ENCODE measurements around the gene TBPL1. TPM values are rescaled to one million over a fixed set of nuclear protein-coding genes. Genes with fewer than 3 reads are reported as not detected.

The TBPL1 gene
- polyA plus RNA-seq, 1 experiment = 36.2 TPM

DNA sequence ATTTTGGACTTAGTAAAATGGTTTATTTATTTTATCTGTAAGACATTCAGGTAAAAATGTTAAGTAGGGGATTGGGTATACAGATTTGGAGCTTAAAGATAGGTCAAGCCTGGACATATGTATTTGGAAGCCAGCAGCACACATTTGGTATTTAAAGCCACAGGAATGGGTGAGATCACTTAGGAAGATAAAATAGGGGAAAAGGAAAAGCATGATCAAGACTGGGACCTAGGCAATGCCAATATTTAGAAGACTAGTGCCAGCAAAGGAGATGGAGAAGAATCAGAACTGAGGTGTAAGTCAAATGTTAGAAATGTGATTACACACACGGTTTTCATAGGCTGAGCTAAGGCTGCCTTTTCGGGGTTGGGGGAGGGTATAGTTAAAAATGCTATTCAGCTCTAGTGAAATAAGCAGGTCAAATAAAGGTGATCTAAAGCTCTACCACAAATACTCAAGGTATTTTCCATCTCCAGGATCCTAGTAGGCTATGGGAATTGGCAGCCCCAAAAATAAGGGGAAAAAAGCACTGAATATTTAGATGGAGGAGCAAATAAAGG lies 78.8 kb downstream of the TBPL1 start:
- no peak for DNase-seq (ENCODE audit: low read depth)
- H3K4me3 ChIP-seq (ENCODE audit: low read depth, low read length) = no peak overlapping the region
- CTCF ChIA-PET = interaction anchor here (0.8 to 1.1 kb wide), 3 partner anchors 11 to 33 kb away, joined by 3 to 4 read pairs (median 3); no protein-coding TSS in a partner anchor
- POLR2A ChIA-PET = no interaction called here
- peaks cover 1% of the 10 kb centered on the region; the same call in 1 of the 2 replicates for H3K27me3 ChIP-seq (ENCODE audit: control insufficient read depth, insufficient read depth, low read length)
- TF ChIP-seq, protein P1, sequence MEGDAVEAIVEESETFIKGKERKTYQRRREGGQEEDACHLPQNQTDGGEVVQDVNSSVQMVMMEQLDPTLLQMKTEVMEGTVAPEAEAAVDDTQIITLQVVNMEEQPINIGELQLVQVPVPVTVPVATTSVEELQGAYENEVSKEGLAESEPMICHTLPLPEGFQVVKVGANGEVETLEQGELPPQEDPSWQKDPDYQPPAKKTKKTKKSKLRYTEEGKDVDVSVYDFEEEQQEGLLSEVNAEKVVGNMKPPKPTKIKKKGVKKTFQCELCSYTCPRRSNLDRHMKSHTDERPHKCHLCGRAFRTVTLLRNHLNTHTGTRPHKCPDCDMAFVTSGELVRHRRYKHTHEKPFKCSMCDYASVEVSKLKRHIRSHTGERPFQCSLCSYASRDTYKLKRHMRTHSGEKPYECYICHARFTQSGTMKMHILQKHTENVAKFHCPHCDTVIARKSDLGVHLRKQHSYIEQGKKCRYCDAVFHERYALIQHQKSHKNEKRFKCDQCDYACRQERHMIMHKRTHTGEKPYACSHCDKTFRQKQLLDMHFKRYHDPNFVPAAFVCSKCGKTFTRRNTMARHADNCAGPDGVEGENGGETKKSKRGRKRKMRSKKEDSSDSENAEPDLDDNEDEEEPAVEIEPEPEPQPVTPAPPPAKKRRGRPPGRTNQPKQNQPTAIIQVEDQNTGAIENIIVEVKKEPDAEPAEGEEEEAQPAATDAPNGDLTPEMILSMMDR (IDR thresholded peaks at IDR 0.05; ENCODE audit: insufficient read depth, low read depth, low read length) = no peak
- no peaks in the 10 kb centered on the region for H3K36me3 ChIP-seq (ENCODE audit: control insufficient read depth, insufficient read depth, low read length)

DNA sequence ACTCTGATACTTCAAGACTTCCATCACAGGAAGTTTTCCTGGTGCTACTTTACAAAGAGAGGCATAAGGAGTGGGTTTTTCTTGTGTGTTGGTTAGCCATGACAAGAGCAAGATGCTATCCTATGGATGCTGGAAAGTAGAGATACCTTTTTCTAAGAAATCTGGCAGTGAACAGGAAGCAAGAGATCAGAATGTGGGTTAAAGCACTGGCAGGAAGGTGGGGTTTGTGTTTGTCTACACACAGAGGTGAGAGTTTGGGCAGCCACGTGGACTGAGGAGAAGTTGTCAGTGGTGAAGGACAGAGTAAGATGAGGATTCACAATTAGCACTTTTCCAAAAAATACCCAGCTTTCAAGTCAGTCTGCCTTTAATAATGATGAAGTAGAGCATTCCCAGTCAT lies 81.5 kb downstream of the TBPL1 start:
- no peak for DNase-seq (ENCODE audit: low read depth)
- Histone ChIP-seq H3K27me3 (ENCODE audit: control insufficient read depth, insufficient read depth, low read length) (no peaks in the 10 kb centered on the region), H3K4me3 (ENCODE audit: low read depth, low read length) (no peak overlapping the region), H3K36me3 (ENCODE audit: control insufficient read depth, insufficient read depth, low read length) (no peaks in the 10 kb centered on the region)
- ChIA-PET CTCF (no interaction called here), POLR2A (no interaction called here)
- TF ChIP-seq, protein P1 (IDR thresholded peaks at IDR 0.05; ENCODE audit: insufficient read depth, low read depth, low read length) = no peak

DNA sequence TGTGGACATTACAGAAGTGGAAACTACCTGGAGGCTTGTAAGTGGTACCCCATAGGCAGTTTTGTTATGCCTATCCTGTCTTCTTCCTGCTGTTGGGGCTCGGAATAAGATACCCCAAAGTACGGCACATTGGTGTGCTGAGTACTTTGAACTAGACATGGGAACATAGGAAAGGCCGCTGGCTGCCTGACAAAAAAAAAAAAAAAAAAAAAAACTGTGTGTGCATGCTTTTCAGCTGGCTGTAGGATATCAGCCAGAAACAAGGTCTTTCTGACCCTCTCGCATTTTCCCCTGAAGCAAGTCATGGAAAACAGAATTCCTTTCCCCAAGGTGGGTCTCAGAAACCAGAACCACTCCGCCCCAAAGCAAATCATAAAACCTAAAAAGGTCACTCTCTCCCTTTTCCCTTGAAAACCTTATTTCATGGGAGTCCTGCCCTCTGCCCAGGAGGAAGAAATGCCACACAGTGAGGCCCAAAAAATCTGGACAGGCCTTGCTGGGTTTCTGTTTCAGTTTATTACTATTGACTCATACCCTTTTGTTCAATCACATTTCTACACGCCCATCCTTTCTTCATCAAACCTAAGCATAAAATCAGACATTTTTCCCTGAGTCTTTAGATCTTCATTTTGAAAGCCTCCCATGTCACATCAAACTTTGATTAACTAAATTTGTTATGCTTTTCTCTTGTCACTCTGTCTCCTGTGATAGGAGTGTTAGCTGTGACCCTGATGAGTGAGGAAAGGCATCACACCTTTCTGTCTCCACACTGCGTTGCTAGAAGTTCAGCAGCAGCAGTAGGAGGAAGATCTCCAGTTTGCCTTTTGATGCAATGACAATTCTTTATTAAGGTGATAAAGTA lies 82.2 kb downstream of the TBPL1 start:
- H3K36me3 ChIP-seq (ENCODE audit: control insufficient read depth, insufficient read depth, low read length) = no peaks in the 10 kb centered on the region
- no peak overlapping the region for H3K4me3 ChIP-seq (ENCODE audit: low read depth, low read length)
- CTCF ChIA-PET = interaction anchor here (1.0 kb wide), 1 partner anchor 24 kb away, joined by 3 read pairs; no protein-coding TSS in a partner anchor
- POLR2A ChIA-PET = no interaction called here
- no peak for DNase-seq (ENCODE audit: low read depth)
- no peaks in the 10 kb centered on the region for H3K27me3 ChIP-seq (ENCODE audit: control insufficient read depth, insufficient read depth, low read length)
- TF ChIP-seq, protein P1 (IDR thresholded peaks at IDR 0.05; ENCODE audit: insufficient read depth, low read depth, low read length) = no peak

DNA sequence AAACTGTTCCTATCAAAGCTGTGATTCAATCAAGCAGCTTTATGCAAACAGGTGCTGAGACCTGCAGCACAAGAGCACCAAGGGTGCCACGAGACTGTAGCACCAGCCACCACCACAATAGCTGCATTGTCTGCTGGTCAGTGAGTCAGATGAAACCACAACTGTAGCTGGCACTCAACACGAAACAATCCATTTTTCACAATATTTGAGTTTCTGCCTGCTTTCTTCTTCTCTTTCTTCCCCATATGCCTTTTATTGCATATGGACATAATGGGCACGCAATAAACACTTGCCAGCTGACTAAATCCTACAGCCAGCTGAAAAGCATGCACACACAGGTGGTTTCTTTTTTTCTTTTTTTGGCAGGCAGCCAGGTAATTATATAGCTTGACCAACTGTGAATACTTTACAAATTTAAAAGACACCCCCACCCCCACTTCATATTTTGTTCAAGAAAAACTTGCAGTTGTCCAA lies 82.8 kb downstream of the TBPL1 start:
- Histone ChIP-seq H3K27me3 (ENCODE audit: control insufficient read depth, insufficient read depth, low read length) (no peaks in the 10 kb centered on the region), H3K36me3 (ENCODE audit: control insufficient read depth, insufficient read depth, low read length) (no peaks in the 10 kb centered on the region), H3K4me3 (ENCODE audit: low read depth, low read length) (no peak overlapping the region)
- CTCF ChIA-PET = interaction anchor here (1.0 kb wide), 1 partner anchor 23 kb away, joined by 3 read pairs; no protein-coding TSS in a partner anchor
- DNase-seq (ENCODE audit: low read depth) = no peak
- POLR2A ChIA-PET = no interaction called here
- TF ChIP-seq, protein P1 (IDR thresholded peaks at IDR 0.05; ENCODE audit: insufficient read depth, low read depth, low read length) = no peak

DNA sequence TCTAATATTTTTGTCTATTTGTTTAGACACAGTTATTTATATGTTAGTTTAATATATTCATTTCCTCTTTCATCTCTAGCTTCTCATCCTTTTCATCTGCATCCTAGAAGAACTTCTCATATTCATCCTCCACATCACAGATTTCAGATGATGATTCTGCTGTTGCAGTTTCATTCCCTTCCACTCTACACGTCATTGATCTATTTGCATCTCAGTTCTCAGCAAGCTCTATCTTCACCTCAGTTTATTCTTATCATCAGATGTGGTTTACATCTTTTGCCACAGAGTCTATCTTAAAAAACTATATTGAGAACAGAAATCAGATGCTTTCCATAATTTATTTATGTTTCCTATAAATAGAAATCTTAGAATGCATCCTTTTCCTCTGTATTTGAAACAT lies 86.1 kb downstream of the TBPL1 start:
- CTCF ChIA-PET = no interaction called here
- no peak for DNase-seq (ENCODE audit: low read depth)
- POLR2A ChIA-PET = interaction anchor here (0.7 kb wide), 1 partner anchor 407 kb away, joined by 5 read pairs; no protein-coding TSS in a partner anchor
- TF ChIP-seq, protein P1 (IDR thresholded peaks at IDR 0.05; ENCODE audit: insufficient read depth, low read depth, low read length) = no peak
- no peak overlapping the region for H3K4me3 ChIP-seq (ENCODE audit: low read depth, low read length)
- H3K27me3 ChIP-seq (ENCODE audit: control insufficient read depth, insufficient read depth, low read length) = no peaks in the 10 kb centered on the region
- H3K36me3 ChIP-seq (ENCODE audit: control insufficient read depth, insufficient read depth, low read length) = no peaks in the 10 kb centered on the region
